Stimulated activated CD8-positive, alpha-beta memory T cell treated with anti-CD3 and anti-CD28 coated beads, Interleukin-15, amount 100 ng/mL, for 4 hours (primary cell): ENCODE measurements around the gene PPP1R1B.

Source experiments
- DNase-seq, 2 donors: peaks; one replicate each; pipeline ENCODE4 v3.0.0-alpha.2; 2020; ENCODE audit warnings: low read depth in 2 of 2

The PPP1R1B gene

DNA sequence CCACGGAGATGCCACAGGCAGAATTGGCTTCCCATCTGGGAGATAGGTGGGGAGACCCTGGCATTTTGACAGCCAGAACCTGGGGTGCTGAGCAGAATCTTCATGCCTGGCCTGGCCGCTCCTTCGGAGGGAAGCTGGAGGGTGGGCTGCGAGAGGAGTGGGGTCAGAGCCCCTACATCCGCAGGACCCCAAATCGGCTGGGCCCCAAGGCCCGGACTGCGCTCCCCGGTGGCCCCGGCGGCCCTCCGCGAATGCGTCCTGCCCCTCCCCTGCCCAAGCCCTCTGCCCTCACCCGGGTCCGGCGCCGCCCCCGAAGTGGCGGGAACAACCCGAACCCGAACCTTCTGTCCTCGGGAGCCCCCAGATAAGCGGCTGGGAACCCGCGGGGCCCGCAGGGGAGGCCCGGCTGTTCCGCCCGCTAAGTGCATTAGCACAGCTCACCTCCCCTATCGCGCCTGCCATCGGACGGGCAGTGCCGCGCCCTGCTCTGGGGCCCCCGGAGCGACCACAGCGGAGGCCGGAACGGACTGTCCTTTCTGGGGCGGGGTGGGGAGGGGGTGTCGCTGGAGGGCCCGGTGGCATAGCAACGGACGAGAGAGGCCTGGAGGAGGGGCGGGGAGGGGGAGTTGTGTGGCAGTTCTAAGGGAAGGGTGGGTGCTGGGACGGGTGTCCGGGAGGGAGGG lies 40.7 kb downstream of the PPP1R1B start:
- no peak for DNase-seq

DNA sequence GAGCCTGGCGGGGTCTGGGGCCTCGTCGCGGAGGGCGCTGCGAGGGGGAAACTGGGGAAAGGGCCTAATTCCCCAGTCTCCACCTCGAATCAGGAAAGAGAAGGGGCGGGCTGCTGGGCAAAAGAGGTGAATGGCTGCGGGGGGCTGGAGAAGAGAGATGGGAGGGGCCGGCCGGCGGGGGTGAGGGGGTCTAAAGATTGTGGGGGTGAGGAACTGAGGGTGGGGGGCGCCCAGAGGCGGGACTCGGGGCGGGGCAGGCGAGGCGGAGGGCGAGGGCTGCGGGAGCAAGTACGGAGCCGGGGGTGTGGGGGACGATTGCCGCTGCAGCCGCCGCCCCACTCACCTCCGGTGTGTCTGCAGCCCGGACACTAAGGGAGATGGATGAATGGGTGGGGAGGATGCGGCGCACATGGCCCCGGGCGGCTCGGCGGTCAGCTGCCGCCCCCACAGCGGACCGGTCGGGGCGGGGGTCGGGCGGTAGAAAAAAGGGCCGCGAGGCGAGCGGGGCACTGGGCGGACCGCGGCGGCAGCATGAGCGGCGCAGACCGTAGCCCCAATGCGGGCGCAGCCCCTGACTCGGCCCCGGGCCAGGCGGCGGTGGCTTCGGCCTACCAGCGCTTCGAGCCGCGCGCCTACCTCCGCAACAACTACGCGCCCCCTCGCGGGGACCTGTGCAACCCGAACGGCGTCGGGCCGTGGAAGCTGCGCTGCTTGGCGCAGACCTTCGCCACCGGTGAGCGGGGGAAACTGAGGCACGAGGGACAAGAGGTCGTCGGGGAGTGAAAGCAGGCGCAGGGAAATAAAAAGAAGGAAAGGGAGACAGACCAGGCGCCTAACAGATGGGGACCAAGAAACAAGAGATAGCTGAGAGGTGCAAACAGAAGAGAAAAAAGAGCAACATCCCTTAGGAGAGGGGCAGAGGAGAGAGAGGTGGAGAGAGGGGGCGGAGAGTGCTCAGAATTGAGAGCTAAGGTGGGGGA lies 41.5 kb downstream of the PPP1R1B start, which contains the start of gene PNMT:
TSS of gene PNMT (plus strand) at position 509 of the 980 bp plus-strand sequence. CDS start at position 532, 23 bp downstream.
- DNase-seq: peak in 1 of 2 donors; percentile 19

DNA sequence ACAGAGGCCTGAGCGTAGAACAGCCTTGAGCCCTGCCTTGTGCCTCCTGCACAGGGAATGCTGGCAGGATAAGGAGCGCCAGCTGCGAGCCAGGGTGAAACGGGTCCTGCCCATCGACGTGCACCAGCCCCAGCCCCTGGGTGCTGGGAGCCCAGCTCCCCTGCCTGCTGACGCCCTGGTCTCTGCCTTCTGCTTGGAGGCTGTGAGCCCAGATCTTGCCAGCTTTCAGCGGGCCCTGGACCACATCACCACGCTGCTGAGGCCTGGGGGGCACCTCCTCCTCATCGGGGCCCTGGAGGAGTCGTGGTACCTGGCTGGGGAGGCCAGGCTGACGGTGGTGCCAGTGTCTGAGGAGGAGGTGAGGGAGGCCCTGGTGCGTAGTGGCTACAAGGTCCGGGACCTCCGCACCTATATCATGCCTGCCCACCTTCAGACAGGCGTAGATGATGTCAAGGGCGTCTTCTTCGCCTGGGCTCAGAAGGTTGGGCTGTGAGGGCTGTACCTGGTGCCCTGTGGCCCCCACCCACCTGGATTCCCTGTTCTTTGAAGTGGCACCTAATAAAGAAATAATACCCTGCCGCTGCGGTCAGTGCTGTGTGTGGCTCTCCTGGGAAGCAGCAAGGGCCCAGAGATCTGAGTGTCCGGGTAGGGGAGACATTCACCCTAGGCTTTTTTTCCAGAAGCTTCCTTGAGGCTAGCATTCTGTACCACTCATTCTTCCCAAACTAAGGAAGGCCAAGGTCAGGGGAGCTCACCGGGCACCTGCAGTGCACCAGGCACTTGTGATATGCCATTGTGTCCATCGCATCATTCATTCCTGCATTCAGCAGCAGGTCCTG lies 43.4 kb downstream of the PPP1R1B start:
- no peak for DNase-seq

GRCh38 chr17:39670746-39671145 lies 44.0 kb downstream of the PPP1R1B start:
- no peak for DNase-seq

DNA sequence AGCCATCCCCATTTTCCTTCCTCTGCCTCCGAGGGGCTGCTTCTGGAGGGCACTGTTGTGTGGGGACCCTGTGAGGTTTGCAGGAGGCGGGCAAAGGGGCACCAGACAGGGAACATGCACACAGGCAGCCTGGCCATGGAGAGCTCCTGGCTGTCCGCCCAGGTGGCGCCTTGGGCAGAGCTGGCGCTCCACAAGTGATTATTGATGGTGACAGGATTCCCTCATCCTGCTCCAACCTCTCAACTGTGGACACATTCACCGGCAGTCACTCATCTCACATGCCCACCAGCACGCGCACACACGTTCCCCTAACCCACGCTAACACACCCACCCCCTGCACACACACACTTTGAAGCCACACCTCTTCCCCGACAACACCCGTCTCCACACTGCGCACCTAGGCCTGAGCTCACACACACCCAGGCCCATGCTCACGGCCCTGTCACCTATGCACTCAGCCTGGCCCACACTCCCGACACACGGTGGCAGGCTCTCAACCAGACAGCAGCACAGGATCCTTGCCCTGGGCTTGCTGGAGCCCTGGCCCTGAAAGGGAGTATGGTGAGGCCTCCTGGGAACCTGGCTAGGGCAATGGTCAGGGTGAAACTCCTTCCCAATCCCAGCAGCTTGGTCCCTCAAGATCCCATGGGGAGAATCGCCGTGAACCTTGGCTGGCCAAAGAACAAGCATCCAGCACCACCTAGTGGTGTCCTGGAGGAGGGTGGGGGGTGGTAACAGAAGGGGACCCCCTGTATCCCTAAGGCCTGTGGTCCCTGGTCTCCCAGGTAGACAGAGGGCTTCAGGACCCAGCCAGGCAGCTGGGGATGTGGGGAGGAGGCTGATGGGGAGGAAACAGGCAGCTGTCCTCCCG lies 45.1 kb downstream of the PPP1R1B start:
- no peak for DNase-seq

DNA sequence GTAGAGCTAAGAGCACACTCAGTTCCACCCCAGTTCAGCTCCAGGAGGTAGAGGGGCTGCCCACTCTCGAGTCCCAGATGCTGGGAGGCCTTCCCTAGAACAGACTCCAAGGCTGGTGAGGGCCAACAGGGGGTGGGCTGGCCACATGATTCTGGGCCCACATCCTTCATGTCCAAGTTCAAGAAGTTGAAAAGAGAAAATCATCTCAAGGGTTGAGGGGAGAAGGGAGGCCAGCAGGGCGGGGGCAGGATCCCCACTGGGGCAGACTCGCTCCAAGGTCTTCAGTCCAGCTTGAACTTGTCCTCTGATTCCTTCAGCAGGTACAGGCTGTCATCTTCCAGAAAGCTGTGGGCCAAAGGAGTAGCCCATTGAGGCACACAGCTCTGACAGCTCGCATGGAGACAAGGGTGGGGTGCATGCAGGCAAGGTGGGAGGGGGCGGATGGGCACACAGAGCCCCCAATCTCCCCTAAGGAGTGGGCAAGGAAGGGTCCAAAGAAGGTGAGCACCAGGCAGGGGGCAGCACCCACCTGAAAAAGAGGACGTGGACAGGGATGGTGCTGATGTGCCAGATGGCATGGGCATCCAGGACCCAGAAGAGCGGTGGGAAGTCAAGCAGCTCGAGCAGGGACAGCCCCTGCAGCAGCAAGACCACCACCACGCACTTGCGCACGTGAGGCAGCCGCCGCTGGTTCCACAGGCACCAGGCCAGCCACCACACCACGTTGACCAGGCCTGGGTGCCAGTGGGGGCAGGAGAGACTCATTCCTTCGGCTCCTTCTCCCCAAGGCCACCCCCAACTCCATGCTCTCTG lies 46.0 kb downstream of the PPP1R1B start:
- no peak for DNase-seq

DNA sequence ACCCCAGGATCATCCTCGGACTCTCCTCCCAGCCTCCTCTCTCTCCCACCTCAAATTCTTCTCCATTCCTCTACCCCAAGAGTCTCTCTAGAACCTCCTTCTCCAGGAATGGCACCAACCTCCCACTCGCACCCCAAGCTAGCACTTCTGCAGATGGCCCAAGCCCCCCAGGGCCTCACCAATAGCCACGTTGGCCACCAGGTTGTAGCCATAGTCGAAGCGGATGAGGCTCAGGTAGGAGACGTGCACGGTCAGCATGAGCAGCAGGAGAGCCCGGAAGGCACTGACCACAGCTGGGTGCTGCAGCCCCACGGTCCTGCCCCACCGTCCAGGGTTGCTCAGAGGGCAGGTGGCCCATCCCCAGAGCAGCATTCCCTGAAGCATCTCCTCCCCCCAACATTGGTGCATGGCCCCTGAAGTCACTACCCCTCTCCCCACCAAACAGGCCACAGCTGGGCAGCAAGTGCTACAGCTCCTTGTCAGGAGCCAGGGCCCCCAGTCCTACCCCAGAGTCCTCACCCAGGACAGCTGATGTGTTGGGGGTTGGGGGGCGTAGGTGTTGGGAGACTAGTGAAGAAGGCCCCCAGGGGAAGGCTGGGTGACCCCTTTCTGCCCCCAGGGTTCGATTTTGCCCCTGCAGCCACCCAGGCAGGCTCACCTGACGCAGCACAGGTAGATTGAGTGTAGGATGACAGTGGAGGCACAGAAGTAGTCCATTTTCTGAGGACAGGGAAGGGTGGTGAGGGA lies 46.8 kb downstream of the PPP1R1B start:
- no peak for DNase-seq

GRCh38 chr17:39674179-39674578 lies 47.4 kb downstream of the PPP1R1B start:
- no peak for DNase-seq

DNA sequence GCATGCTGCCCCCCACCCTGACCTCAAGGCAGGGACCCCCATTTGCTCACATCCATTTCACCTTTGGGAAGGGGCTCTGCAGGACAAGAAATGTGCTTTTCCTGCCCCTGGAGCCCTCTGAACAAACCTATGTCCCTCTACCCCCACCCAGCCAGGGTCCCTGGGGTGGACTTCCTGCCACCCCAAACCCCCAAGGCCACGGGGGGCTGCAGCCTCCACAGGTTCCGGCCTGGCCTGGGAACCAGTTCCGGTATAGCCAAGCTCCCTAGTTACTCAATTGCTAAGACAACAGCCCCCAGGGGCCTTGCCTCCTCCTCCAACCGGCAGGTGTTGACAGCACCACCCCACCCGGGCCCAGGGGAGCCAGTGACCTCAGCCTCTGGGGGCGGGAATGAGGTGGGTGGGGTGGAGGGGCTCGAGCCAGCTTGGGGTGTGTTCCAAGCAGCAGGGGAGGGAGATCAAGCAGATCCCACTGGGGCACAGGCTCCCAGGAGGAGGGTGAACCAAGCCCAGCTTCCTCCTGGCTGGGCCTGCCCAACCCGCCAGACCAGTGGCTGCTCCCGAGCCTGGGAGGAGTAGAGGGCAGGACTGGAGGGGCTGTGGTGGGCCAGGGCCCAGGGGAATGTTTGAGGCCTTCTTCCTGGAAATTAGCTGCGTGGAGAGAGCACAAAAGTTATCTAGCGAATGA lies 48.1 kb downstream of the PPP1R1B start:
- DNase-seq: no peak

DNA sequence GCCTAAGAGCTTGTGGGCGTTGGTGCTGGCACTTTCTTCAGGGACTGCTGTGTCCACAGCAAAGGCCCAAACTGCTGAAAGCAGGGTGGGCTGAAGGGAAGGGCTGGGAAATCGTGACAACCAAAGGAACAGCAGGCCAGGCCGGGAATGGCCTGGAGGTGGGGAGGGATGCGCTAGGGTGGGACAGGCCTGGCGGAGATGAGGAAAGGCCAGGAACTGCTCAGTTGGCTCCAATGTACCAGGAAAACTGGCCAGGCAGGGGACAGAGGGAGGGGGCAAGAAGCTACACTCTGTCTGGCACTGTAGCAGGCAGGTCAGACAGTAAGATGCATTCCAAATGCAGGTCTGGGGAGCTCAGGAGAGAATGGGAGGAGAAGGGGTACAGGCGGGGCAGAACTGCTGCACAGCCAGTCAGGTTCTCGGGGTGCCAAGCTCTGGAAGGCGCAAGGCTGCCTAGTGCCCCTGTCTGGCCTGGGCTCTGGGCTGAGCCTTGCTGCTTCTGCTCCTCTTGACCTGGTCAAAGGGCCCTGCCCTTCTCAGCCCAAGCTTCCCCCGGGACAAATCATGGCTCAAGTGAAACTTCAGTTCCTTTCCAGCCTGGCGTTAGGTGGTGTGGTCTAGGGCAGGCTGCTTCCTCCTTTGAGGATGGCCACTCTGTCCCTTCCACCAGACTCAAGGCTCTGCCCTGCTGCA lies 48.8 kb downstream of the PPP1R1B start:
- no peak for DNase-seq

- DNase-seq: peak in 1 of 2 donors; percentile 20
These were observed 49.6 kb downstream of the PPP1R1B start for GRCh38 chr17:39676198-39676819.

- DNase-seq: no peak
These were observed 50.3 kb downstream of the PPP1R1B start for GRCh38 chr17:39677072-39677471.

DNA sequence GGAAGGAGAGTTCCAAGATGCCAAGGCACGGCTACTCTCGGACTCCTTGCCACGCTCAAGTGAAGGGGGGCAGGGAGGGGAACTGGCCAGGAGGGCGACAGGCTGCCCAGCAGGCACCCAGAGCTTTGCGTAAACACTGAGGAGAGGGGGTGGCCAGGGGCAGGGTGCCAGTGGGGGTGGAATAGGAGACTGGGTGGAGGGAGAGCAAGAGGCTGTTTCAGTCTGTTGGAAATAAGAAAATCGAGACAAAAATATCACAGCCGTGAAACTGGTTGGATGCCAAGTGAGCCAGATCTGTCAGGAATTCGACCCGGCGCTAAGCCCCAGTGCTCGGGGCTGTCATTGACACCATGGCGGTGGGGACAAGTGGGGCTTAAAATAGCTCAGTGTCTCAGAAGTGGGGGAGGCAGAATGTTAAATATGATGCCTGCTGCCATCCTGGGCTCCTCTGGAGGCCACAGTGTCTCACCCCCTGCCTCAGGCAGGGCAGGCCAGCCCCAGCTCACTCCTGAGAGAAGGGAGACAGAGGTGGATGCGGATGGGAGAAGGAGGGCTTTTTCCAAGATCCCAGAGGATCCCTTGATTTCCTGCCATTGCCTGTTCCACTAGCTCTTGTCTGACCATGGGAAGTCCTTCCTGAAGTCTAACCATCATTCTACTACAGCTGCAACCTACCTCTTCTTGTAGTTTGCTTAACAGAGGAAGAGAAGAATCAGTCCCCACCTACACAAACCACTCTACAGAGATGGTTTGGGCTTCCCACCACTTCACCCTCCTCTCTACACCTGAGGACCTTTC lies 51.0 kb downstream of the PPP1R1B start:
- no peak for DNase-seq

DNA sequence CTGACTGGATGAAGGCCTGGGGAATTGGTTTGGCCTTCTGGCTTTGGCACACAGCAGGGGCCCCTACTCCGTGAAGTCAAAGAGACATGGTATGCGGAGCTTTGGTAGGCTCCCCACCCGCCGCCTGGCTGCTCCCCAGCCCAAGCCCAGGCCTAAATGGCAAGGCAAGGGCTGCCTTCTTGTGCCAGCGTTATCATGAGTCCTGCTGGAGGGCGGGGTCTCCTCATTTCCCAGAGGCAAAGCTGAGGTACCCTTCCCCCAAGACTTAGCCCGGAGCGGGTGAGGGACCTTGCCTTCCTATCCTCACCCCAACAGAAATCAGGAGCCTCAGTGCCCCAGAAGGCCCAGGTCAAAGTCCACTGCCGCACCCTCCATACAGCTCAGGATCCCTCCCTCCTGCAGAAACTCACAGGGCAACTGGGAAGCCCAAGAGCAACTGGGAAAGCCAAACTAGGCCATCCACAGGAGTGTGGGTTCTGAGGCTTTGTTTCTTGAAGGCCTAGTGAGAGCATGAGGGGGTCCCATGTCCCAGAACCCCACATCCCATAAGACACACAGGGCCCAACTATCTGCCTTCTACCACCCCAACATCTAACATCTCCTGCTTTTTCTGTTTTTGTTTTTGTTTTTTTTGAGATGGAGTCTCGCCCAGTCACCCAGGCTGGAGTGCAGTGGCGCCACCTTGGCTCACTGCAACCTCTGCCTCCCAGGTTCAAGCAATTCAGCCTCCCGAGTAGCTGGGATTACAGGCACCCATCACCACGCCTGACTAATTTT lies 51.8 kb downstream of the PPP1R1B start:
- DNase-seq: no peak

- peak in 1 of 2 donors; percentile 12 for DNase-seq
These were observed 52.9 kb downstream of the PPP1R1B start for GRCh38 chr17:39679521-39680192.
